ENCODE data around the gene C1S.

Gene C1S

DNA sequence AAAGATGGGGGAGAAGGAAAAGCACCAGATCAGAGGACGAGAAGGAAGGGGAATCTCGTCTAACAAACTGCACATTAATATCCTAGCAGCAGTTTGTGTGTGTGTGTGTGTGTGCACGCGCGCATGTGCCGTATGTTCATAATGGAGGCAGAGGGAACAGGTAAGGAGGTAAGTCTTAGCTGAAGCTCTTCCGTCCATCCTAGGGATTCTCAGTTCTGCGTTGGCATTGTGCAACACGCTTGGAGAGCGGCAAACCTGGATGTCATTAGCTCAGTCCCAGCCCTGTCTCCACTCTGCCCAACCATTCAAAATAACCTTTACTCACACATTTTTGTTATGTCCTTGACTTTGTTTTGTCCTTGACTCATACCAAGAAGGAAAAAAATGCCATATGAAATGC lies 33.4 kb downstream of the C1S start:
- no peak overlapping the region for H3K4me3 ChIP-seq (ENCODE audit: low read depth, low read length)
- no peak for TF ChIP-seq CTCF (conservative IDR thresholded peaks at IDR 0.05; ENCODE audit: low read depth, low read length)
- DNase-seq (ENCODE audit: low read depth) = no peak

DNA sequence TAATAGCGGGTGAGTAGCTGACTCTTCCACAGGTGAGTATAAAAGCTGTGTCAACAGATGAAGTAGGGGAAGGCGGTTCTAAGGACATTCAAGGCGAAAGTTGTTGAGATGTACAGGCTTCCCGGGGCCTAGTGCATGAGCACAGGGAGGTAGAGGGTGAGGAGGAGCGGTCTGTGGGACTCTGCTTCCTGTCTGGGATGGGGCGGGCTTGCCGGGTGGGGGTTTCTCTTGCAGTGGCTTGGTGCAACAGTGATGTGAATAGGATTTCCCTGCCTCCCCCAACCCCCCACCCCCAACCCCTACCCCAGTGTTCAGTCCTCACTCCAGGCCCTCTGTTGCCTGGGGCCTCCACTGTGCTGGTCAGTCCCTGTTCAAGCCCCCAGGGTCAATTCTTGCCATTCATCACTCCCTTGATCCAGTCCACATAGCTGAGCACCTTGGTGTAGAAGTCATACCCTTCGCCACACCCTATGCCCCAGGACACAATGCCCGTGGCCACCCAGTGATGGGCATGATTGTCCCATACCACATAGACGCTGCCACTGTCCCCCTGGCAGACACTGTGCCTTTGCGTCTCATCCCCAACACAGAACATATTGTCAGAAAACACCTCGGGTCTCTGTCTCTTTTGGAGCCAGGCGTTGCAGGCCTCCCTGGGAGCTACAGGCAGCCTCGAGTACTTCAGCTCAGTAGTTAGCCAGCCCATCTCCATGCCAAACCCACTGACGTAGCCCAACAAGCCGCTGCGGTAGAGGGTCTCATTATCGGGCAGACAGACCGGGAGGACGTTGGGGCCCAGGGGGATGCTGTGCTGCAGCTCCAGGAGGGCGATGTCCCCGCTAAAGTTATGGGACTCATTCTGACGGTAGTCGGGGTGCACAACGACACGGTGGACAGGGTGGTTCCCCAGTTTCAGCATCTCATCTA lies 35.8 kb downstream of the C1S start:
- no peak for TF ChIP-seq CTCF (conservative IDR thresholded peaks at IDR 0.05; ENCODE audit: low read depth, low read length)

DNA sequence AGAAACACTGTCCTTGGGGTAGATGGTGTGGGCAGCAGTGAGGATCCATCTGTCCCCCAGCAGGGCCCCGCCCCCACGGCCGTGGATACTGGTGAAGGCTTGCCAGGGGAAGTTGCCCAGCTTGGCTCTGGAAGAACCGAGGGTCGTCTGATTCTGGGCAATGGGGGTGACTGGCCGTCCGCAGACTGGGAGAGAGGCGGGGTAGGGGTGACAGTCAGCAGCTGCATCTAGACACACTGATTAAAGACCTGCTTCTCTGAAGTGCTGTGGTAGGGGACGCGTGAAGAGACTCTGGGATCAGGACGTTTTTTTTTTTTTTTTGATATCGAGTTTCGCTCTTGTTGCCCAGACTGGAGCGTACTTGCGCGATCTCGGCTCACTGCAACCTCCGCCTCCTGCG lies 36.5 kb downstream of the C1S start:
- no peak for TF ChIP-seq CTCF (conservative IDR thresholded peaks at IDR 0.05; ENCODE audit: low read depth, low read length)
- no peak for DNase-seq (ENCODE audit: low read depth)
- H3K4me3 ChIP-seq (ENCODE audit: low read depth, low read length) = no peak overlapping the region

More for the DNA sequence above, 35.8 kb downstream of the C1S start:
- H3K4me3 ChIP-seq (ENCODE audit: low read depth, low read length) = no peak overlapping the region
- DNase-seq (ENCODE audit: low read depth) = no peak

- H3K4me3 ChIP-seq (ENCODE audit: low read depth, low read length) = no peak overlapping the region
- no peak for TF ChIP-seq CTCF (conservative IDR thresholded peaks at IDR 0.05; ENCODE audit: low read depth, low read length)
- no peak for DNase-seq (ENCODE audit: low read depth)
These were observed 38.9 kb downstream of the C1S start for GRCh38 chr12:7099290-7099996.

DNA sequence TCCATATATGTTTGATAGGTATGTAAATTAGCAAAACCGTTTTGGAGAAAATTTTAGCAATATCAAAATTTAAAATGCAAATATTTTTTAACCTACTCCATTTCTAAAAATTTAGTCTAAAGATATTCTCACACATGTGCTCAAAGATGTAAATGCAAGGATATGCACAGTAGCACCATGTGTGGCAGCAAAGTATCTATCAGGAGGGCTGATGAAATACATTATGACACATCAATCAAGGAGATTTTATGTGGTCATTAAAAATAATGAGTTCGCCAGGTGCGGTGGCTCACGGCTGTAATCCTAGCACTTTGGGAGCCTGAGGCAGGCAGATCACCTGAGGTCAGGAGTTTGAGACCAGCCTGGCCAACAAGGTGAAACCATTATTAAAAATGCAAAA lies 39.7 kb downstream of the C1S start:
- no peak for TF ChIP-seq CTCF (conservative IDR thresholded peaks at IDR 0.05; ENCODE audit: low read depth, low read length)
- DNase-seq (ENCODE audit: low read depth) = no peak
- no peak overlapping the region for H3K4me3 ChIP-seq (ENCODE audit: low read depth, low read length)

- no peak for DNase-seq (ENCODE audit: low read depth)
- no peak for TF ChIP-seq CTCF (conservative IDR thresholded peaks at IDR 0.05; ENCODE audit: low read depth, low read length)
- H3K4me3 ChIP-seq (ENCODE audit: low read depth, low read length) = no peak overlapping the region
These were observed 40.7 kb downstream of the C1S start for GRCh38 chr12:7101047-7101693.
